RWPE1 (cell line): ENCODE results near the gene ADAMTS17.

Experiments
- CTCF ChIA-PET: fragments of 350-600 bp; sonication (Branson Sonifier 250); formaldehyde crosslinking; extraction: SDS; loops from one replicate; lab custom pipeline; 2021; lab: Yijun Ruan, JAX
- POLR2A ChIA-PET: fragments of 400-600 bp; formaldehyde crosslinking; extraction: SDS; loops from one replicate; lab custom pipeline; 2020; ENCODE audit warnings: antibody characterized with exemption; ENCODE audit not compliant: low non-redundant PET; lab: Yijun Ruan, JAX
- DNase-seq: peaks from one replicate; pipeline ENCODE4 v3.0.0; 2012; ENCODE audit warnings: low spot score
- H3K27ac ChIP-seq: fragments of 450-650 bp; 2 replicates; pipeline ENCODE4 v1.5.1; 2017
- CTCF ChIP-seq: fragments of 450-650 bp; conservative IDR thresholded peaks from 2 replicates; pipeline ENCODE4 v1.5.1; 2017; ENCODE audit warnings: low read depth, mild to moderate bottlenecking

ADAMTS17 gene

GRCh38 chr15:99977929-99978328 lies 363.8 kb downstream of the ADAMTS17 start:
- ChIA-PET CTCF (interaction anchor here (1.0 kb wide), 1 partner anchor 361 kb away, joined by 3 read pairs; no protein-coding TSS in a partner anchor), POLR2A (no interaction called here)
- no peak for DNase-seq
- peak overlapping the region; percentile 91 for H3K27ac ChIP-seq
- TF ChIP-seq CTCF, result no peak

- TF ChIP-seq CTCF, result no peak
- CTCF ChIA-PET, result no interaction called here
- peak overlapping the region; percentile 91 for H3K27ac ChIP-seq
- POLR2A ChIA-PET, result no interaction called here
- peak; percentile 73 for DNase-seq
Observed at GRCh38 chr15:99976811-99977271, 364.9 kb downstream of the ADAMTS17 start.

GRCh38 chr15:99976000-99976399 lies 365.8 kb downstream of the ADAMTS17 start:
- ChIA-PET POLR2A (interaction anchor here (0.5 kb wide), 1 partner anchor 343 kb away, joined by 3 read pairs; no protein-coding TSS in a partner anchor), CTCF (no interaction called here)
- peak overlapping the region; percentile 91 for H3K27ac ChIP-seq
- TF ChIP-seq CTCF, result no peak
- DNase-seq, result no peak

- no peak for DNase-seq
- no peak overlapping the region for H3K27ac ChIP-seq
- no peak for TF ChIP-seq CTCF
- CTCF ChIA-PET, result no interaction called here
- POLR2A ChIA-PET, result no interaction called here
Observed at GRCh38 chr15:99974246-99974645, 367.5 kb downstream of the ADAMTS17 start.

GRCh38 chr15:99973351-99973750 lies 368.4 kb downstream of the ADAMTS17 start:
- DNase-seq, result no peak
- ChIA-PET CTCF (no interaction called here), POLR2A (no interaction called here)
- TF ChIP-seq CTCF, result no peak
- no peak overlapping the region for H3K27ac ChIP-seq

GRCh38 chr15:99970891-99971430 lies 370.8 kb downstream of the ADAMTS17 start:
- peak overlapping the region; percentile 47 for H3K27ac ChIP-seq
- DNase-seq, result no peak
- POLR2A ChIA-PET, result interaction anchor here (0.6 kb wide), 1 partner anchor 27 kb away, joined by 3 read pairs; no protein-coding TSS in a partner anchor
- CTCF ChIA-PET, result no interaction called here
- no peak for TF ChIP-seq CTCF
